RWPE1 (cell line): Measurements from ENCODE around the gene KARS1.

ENCODE experiments used
- CTCF ChIA-PET: fragments of 350-600 bp; sonication (Branson Sonifier 250); formaldehyde crosslinking; extraction: SDS; loops from one replicate; lab custom pipeline; 2021; lab: Yijun Ruan, JAX
- POLR2A ChIA-PET: fragments of 400-600 bp; formaldehyde crosslinking; extraction: SDS; loops from one replicate; lab custom pipeline; 2020; ENCODE audit warnings: antibody characterized with exemption; ENCODE audit not compliant: low non-redundant PET; lab: Yijun Ruan, JAX
- DNase-seq: peaks from one replicate; pipeline ENCODE4 v3.0.0; 2012; ENCODE audit warnings: low spot score
- H3K27ac ChIP-seq: fragments of 450-650 bp; 2 replicates; pipeline ENCODE4 v1.5.1; 2017
- TF ChIP-seq, protein P1 (sequence below): fragments of 450-650 bp; conservative IDR thresholded peaks from 2 replicates; pipeline ENCODE4 v1.5.1; 2017; ENCODE audit warnings: low read depth, mild to moderate bottlenecking

Gene KARS1

DNA sequence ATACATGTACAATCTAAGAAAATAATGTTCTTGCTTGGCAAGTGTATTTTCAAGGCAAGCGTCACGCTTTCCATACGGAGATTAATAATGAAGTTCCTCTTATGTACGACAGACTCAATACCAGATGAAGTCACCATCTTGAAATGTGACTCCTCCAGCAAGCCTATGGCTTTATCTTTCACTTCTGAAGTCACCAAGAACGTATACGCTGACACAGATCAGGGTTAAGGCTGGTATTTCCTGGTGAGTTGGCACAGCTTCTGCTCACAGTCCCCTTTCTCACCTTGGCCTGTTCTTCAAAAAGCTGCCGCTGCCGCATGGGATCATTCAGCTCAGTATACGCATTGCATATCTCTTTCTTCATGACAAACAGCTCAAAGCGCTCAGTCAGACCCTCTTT lies 18.3 kb downstream of the KARS1 start:
- ChIA-PET POLR2A (no interaction called here), CTCF (no interaction called here)
- no peak for DNase-seq
- no peak overlapping the region for H3K27ac ChIP-seq
- TF ChIP-seq, protein P1, sequence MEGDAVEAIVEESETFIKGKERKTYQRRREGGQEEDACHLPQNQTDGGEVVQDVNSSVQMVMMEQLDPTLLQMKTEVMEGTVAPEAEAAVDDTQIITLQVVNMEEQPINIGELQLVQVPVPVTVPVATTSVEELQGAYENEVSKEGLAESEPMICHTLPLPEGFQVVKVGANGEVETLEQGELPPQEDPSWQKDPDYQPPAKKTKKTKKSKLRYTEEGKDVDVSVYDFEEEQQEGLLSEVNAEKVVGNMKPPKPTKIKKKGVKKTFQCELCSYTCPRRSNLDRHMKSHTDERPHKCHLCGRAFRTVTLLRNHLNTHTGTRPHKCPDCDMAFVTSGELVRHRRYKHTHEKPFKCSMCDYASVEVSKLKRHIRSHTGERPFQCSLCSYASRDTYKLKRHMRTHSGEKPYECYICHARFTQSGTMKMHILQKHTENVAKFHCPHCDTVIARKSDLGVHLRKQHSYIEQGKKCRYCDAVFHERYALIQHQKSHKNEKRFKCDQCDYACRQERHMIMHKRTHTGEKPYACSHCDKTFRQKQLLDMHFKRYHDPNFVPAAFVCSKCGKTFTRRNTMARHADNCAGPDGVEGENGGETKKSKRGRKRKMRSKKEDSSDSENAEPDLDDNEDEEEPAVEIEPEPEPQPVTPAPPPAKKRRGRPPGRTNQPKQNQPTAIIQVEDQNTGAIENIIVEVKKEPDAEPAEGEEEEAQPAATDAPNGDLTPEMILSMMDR: no peak

DNA sequence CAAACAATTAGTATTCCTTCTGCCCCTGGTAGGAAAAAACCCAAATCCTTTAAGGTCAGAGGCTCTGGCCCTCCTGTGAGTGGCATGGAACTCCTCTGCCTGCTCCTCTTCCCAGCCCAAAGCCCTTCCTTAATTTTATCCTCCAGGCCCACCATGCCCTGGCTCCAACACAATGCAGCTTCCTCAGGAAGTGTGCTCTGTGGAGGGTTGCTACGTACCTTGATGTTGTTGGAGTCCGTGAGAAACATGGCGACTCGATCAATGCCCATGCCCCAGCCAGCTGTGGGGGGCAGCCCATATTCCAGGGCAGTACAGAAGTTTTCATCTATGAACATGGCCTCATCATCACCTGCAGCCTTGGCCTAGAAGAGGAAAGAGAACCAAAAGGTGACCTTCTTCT lies 19.1 kb downstream of the KARS1 start:
- H3K27ac ChIP-seq: no peak overlapping the region
- no peak for DNase-seq
- ChIA-PET CTCF (no interaction called here), POLR2A (no interaction called here)
- TF ChIP-seq, protein P1: no peak

DNA sequence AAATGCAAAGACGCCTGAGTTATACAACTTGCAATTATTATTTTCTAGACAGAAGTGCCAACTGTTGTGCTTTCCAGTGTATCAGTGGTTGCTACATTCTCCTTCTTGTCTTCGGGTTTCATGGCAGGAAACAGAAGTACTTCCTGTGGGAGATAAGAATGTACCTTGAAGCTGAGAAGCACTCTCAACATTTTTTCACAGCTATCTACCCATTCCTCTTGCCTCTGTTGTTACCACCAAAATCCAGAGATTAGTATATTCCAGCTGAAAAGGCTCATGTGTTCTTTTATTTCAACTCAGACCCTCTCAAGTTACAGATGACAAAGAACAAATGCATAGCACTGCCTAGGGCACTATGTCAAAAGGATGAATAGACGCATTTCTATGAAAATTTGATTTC lies 19.6 kb downstream of the KARS1 start:
- no peak overlapping the region for H3K27ac ChIP-seq
- DNase-seq: no peak
- TF ChIP-seq, protein P1: no peak
- POLR2A ChIA-PET: no interaction called here
- CTCF ChIA-PET: no interaction called here

DNA sequence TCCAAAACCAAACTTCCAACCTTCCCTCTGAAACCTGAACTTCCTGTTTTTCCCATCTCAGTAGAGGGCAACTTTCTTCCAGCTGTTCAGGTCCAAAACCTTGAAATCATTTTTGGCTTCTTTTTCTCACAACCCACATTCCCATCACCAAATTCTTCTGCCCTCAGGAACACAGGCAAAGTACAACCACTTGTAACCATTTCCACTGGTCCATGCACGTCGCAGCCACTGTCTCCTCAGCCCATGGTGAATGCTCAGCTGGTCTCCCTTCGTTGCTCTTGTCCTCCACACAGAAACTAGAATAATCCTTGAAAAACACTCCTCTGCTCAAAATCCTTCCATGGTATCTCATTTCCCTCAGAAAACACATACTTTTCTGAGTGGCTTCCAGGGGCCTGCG lies 20.7 kb downstream of the KARS1 start:
- TF ChIP-seq, protein P1: no peak
- ChIA-PET POLR2A (no interaction called here), CTCF (interaction anchor here (0.5 kb wide), 1 partner anchor 730 kb away, joined by 3 read pairs; no protein-coding TSS in a partner anchor)
- H3K27ac ChIP-seq: no peak overlapping the region
- no peak for DNase-seq

DNA sequence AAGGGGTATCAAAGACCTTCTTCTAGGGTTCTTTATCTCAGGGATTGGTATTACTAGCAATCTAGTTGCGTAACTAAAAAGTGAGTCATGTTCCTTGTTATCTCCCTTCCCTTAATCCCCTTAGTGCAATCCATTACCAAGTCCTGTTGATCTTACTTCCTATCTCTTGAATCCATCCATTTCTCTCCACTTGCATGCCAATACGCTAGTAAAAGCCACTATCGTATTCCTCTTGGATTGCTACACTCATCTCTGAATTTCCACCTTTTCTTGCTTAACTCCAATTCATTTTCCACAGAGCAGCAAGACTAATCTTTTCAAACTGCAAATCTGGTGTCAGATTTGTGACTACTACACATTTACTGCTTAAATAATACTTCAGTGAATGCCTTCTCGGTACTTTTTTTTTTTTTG lies 22.5 kb downstream of the KARS1 start:
- ChIA-PET CTCF (no interaction called here), POLR2A (no interaction called here)
- DNase-seq: peak; percentile 45
- TF ChIP-seq, protein P1: no peak
- peak overlapping the region; percentile 52 for H3K27ac ChIP-seq

DNA sequence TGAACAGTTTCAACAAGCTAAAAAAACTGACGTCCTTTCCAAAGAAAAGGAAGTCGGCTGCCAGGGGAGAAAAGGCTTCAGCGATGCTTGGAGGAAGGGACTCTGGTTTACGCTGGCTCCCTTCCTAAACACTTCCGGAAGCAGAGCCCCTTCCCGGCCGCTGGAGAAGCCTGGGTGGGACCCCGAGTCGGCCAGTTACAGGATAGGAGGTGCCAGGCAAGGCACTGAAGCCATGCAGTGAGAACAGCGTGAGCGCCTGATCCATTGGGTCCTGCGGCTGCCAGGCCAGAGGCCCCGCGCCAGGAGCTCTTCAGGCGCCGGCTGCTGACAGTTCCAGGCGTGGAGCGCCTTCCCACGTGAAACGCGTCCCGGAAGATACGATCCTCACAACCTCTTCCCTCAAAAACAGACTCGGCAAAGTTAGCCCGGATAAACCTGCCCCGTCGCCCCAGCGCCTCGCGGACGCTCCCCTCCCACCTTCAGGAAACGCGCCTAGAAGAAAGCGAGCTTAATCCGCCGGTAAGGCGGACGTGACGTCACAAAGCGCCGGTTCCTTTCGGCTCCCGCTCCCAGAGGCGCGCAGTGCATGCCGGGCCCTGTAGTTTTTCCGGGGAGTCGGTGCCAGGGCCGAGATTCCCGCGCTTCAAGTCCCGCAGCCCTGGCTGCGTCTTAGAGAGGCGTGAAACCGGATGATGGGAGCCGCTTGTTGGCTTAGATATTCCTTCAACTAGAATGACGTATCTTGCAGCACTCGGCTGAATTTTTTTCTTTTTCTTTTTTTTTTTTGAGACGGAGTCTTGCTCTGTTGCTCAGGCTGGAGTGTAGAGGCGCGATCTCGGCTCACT lies 24.5 kb downstream of the KARS1 start, which contains the start of gene ADAT1:
TSS of gene ADAT1 (minus strand) at position 521 of the 845 bp plus-strand sequence. CDS start 2,482 bp downstream, outside the sequence.
- peak within 1 kb of the TSS; percentile 85 for H3K27ac ChIP-seq
- CTCF ChIA-PET: interaction anchor here (0.6 to 1.2 kb wide), 3 partner anchors 106 to 908 kb away, joined by 3 to 4 read pairs (median 4); no protein-coding TSS in a partner anchor
- TF ChIP-seq, protein P1: no peak
- POLR2A ChIA-PET: interaction anchor here (0.5 to 1.7 kb wide), 3 partner anchors 24 to 618 kb away, joined by 3 to 5 read pairs (median 4); partner anchors contain the start of genes KARS1 and TERF2IP
- peak; percentile 95 for DNase-seq
